GM23248 (cell line): ENCODE data around the gene FATE1.

ENCODE experiments used
- EZH2 ChIP-seq: fragments of 200-600 bp; sonication (generic); IDR thresholded peaks from 2 replicates; pipeline ENCODE4 v1.6.1; 2018; ENCODE audit warnings: antibody characterized with exemption, mild to moderate bottlenecking; ENCODE audit not compliant: insufficient read depth, poor library complexity, severe bottlenecking
- EZH2phosphoT487 ChIP-seq: fragments of 200-600 bp; sonication (generic); IDR thresholded peaks from 2 replicates; pipeline ENCODE4 v1.6.1; 2018; ENCODE audit warnings: antibody characterized with exemption, moderate library complexity, mild to moderate bottlenecking, low read depth; ENCODE audit not compliant: insufficient read depth

- TF ChIP-seq EZH2 = no peak
- no peak for TF ChIP-seq EZH2phosphoT487
Measured at GRCh38 chrX:151701531-151701930, 14.3 kb upstream of the FATE1 start.
